Immature natural killer cell (primary cell): ENCODE measurements around the gene OR2L5. TPM values are rescaled to one million over a fixed set of nuclear protein-coding genes. Genes with fewer than 3 reads are reported as not detected.

Experiments used
- DNase-seq, 3 donors: peaks; one replicate each; pipeline ENCODE4 v3.0.0; 2022; ENCODE audit warnings: mixed read lengths in 1 of 3
- H3K27ac Mint-ChIP-seq, 6 donors: one replicate each; pipeline ENCODE4 v1.8.0; 2020; ENCODE audit warnings: mixed read lengths in 6 of 6, mild to moderate bottlenecking in 5 of 6, inconsistent platforms in 4 of 6, moderate library complexity in 3 of 6
- H3K27me3 Mint-ChIP-seq, 3 donors: one replicate each; pipeline ENCODE4 v1.8.0; 2020 to 2021; ENCODE audit warnings: low read depth in 3 of 3, mild to moderate bottlenecking in 3 of 3, mixed read lengths in 3 of 3, moderate library complexity in 3 of 3, inconsistent platforms in 1 of 3
- H3K36me3 Mint-ChIP-seq, 3 donors: one replicate each; pipeline ENCODE4 v1.8.0; 2020; ENCODE audit warnings: mixed read lengths in 3 of 3, inconsistent platforms in 2 of 3, mild to moderate bottlenecking in 2 of 3
- H3K4me1 Mint-ChIP-seq, 2 donors: one replicate each; pipeline ENCODE4 v1.8.0; 2020; ENCODE audit warnings: inconsistent platforms in 2 of 2, mild to moderate bottlenecking in 2 of 2, mixed read lengths in 2 of 2, moderate library complexity in 1 of 2
- H3K4me3 Mint-ChIP-seq, 5 donors: one replicate each; pipeline ENCODE4 v1.8.0; 2020; ENCODE audit warnings: mild to moderate bottlenecking in 5 of 5, mixed read lengths in 5 of 5, inconsistent platforms in 3 of 5, moderate library complexity in 3 of 5
- H3K9me3 Mint-ChIP-seq, 6 donors: one replicate each; pipeline ENCODE4 v1.8.0; 2020; ENCODE audit warnings: mild to moderate bottlenecking in 6 of 6, mixed read lengths in 6 of 6, inconsistent platforms in 4 of 6, moderate library complexity in 3 of 6
- polyA plus RNA-seq, 3 donors: library from polyadenylated mRNA; unstranded; fragments of 300-500 nt; fragmentation: Illumina TruSeq; gene quantifications; one replicate each; pipeline ENCODE4 v1.2.3, GENCODE V29; 2021

The OR2L5 gene
- polyA plus RNA-seq, 3 donors from 2014 or later: not detected

DNA sequence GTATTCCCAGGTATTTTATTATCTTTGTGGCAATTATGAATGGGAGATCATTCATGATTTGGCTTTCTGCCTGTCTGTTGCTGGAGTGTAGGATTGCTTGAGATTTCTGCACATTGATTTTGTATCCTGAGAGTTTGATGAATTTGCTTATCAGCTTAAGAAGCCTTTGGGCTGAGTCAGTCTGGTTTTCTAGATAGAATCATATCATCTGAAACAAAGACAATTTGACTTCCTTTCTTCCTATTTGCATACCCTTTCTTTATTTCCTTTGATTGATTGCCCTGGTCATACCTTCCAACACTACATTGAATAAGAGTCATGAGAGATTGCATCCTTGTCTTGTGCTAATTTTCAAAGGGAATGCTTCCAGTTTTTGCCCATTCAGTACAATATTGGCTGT is 41.2 kb downstream of the OR2L5 start:
- Mint-ChIP-seq H3K36me3 (peaks cover 0 to 4% (median 0%) of the 10 kb centered on the region in 3 donors), H3K27me3 (peaks cover 0 to 2% (median 2%) of the 10 kb centered on the region in 3 donors), H3K4me1 (no peaks in the 10 kb centered on the region), H3K27ac (no peak overlapping the region), H3K4me3 (no peak overlapping the region), H3K9me3 (peaks cover 16 to 42% (median 23%) of the 10 kb centered on the region in 6 donors)
- no peak for DNase-seq

DNA sequence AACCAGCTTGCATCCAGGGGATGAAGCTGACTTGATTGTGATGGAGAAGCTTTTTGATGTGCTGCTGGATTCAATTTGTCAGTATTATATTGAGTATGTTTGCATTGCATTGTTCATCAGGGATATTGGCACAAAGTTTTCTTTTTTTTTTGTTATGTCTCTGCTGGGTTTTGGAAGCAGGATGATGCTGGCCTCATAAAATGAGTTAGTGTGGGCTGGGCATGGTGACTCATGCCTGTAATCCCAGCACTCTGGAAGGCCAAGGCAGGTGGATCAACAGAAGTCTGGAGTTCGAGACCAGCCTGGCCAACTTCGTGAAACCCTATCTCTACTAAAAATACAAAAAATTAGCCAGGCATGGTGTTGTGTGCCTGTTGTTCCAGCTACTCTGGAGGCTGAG is 41.8 kb downstream of the OR2L5 start:
- H3K36me3 Mint-ChIP-seq: peaks cover 0 to 4% (median 0%) of the 10 kb centered on the region in 3 donors
- H3K9me3 Mint-ChIP-seq: peaks cover 16 to 42% (median 23%) of the 10 kb centered on the region in 6 donors
- H3K27me3 Mint-ChIP-seq: peaks cover 0 to 2% (median 2%) of the 10 kb centered on the region in 3 donors
- no peak for DNase-seq
- H3K4me3 Mint-ChIP-seq: no peak overlapping the region
- H3K4me1 Mint-ChIP-seq: no peaks in the 10 kb centered on the region
- H3K27ac Mint-ChIP-seq: no peak overlapping the region

DNA sequence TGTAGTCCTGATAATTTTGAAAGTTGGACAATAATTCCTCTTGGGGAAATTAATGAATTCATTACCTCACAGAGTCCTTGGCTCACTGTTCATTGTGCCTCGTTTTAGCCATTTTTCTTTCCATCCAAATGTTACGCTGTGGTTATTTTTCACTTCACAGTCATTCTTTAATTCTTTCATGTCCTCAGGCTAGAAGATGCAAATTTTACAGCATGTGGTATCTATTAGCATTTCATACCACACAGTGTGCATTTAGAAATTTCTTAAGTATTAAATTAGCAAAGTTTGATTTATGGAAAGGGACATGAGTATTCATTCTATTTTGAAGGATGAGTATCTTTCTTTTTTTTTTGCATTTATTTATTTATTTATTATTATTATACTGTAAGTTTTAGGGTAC is 51.6 kb downstream of the OR2L5 start:
- Mint-ChIP-seq H3K4me3 (no peak overlapping the region), H3K27me3 (peaks cover 0 to 2% (median 0%) of the 10 kb centered on the region in 3 donors)

DNA sequence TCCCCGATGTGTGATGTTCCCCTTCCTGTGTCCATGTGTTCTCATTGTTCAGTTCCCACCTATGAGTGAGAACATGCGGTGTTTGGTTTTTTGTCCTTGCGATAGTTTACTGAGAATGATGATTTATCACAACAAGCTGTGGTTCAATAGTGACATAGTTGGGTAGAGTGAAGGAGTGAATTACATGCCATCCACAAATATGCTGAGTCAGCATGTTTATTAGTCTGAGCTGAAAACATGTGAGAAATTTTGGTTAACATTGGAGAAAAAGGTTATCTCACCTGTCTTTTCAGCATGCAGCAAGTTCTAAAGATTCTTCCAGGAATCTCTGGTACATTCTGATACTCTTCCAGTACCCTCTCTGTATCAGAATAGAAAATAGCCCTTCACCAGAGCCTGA is 52.1 kb downstream of the OR2L5 start:
- Mint-ChIP-seq H3K4me1 (no peaks in the 10 kb centered on the region), H3K27me3 (peaks cover 0 to 2% (median 0%) of the 10 kb centered on the region in 3 donors), H3K36me3 (peaks cover 0 to 4% (median 0%) of the 10 kb centered on the region in 3 donors), H3K4me3 (no peak overlapping the region), H3K27ac (no peak overlapping the region), H3K9me3 (peaks cover 6 to 28% (median 9%) of the 10 kb centered on the region in 6 donors)
- no peak for DNase-seq

More for the DNA sequence above, 51.6 kb downstream of the OR2L5 start:
- no peak for DNase-seq
- H3K9me3 Mint-ChIP-seq: peaks cover 4 to 30% (median 8%) of the 10 kb centered on the region in 6 donors
- no peak overlapping the region for H3K27ac Mint-ChIP-seq
- H3K4me1 Mint-ChIP-seq: no peaks in the 10 kb centered on the region
- peaks cover 0 to 4% (median 0%) of the 10 kb centered on the region in 3 donors for H3K36me3 Mint-ChIP-seq

Other genes starting within 250 kb of the OR2L5 start
- gene OR14A16, start 189.5 kb upstream of the OR2L5 start, polyA plus RNA-seq: not detected
- gene OR11L1, start 171.8 kb upstream of the OR2L5 start, polyA plus RNA-seq: not detected
- 1 to 10 TPM; 1.1 to 2.3 (median 1.5) TPM for gene TRIM58, start 156.5 kb upstream of the OR2L5 start, polyA plus RNA-seq
- under 1 TPM in 2 of 3 donors, not detected in 1; 0.55 to 0.82 TPM for gene OR2W3, start 118.1 kb upstream of the OR2L5 start, polyA plus RNA-seq
- not detected for gene OR2T8, start 93.4 kb upstream of the OR2L5 start, polyA plus RNA-seq
- gene OR2AJ1, start 88.8 kb upstream of the OR2L5 start, polyA plus RNA-seq: not detected
- gene OR2L8, start 64.8 kb upstream of the OR2L5 start, polyA plus RNA-seq: not detected
- not detected for gene OR2AK2, start 48.4 kb upstream of the OR2L5 start, polyA plus RNA-seq
- under 1 TPM in 1 of 3 donors, not detected in 2; 0.36 TPM for gene OR2L2, start 16.4 kb downstream of the OR2L5 start, polyA plus RNA-seq
- not detected for gene OR2L3, start 33.2 kb downstream of the OR2L5 start, polyA plus RNA-seq
- gene OR2L13, start 81.5 kb downstream of the OR2L5 start, polyA plus RNA-seq: not detected
- not detected for gene OR2M5, start 131.5 kb downstream of the OR2L5 start, polyA plus RNA-seq
- not detected for gene OR2M2, start 161.2 kb downstream of the OR2L5 start, polyA plus RNA-seq
- not detected for gene OR2M3, start 183.6 kb downstream of the OR2L5 start, polyA plus RNA-seq
- not detected for gene OR2M4, start 217.8 kb downstream of the OR2L5 start, polyA plus RNA-seq